Activated CD8-positive, alpha-beta memory T cell treated with anti-CD3 and anti-CD28 coated beads, Interleukin-2, amount 50 U/mL, for 48 hours (primary cell): ENCODE data around the gene HEMGN.
"Not testable (repeated sequence)": the region's sequence is repeated elsewhere in the genome, so short reads cannot be mapped to it uniquely, and the experiment has no call there.

Source experiments
- DNase-seq: peaks from one replicate; pipeline ENCODE4 v3.0.0-alpha.2; 2020

The HEMGN gene

DNA sequence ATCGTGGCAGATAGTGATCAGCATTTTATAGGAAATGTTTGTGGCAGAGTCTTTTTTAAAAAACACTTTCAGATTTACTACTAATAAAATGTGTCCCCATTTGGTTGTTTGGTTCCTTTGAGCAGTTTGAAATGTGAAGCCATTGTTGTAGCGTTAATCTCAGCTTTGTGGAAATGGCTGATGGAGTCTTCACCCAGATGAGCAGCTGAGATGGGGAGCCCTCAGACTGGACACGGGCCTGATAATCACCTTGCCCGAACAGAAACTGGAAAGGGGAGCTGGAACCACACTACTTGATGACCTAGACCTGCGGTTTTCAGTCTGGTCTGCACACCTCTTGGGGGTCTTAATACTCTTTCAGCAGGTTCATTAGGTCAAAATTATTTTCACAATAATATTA lies 24.6 kb upstream of the HEMGN start:
- DNase-seq = no peak

DNA sequence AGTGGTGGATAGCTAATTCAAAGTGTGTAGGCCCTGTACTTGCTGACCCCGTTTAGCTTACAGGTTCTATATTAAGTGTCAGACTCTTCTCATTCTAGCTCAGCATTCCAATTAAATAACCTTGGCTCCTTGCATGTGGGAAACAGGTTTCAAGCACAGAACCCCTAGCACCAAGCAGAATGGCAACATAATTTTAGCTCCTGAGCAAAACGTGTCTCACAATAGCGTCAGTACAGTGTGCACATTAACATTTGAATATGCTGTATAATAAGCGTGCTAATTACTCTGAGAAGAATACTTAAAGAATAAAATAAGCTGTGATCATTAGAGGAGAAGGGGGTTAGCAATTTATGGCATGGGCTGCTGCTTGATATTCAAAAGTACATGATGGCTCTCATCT lies 24.2 kb upstream of the HEMGN start:
- no peak for DNase-seq

DNA sequence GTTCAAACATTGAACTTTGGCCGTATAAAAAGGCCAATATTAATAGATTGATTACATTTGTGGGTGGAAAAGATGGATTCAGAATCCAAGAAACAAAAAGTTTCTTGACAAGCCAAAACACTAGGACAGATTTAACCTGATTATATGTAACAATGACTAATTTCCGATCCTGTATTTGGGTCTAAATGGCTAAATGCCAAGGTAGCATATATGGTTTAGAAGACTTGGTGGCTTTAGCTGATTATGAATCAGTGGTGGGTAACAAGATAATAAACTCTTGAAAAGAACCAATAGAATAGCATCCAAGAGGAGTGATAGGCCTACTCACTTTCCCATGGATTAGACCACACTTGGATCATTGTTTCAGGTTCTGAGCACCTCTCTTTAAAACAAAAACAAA lies 23.4 kb upstream of the HEMGN start:
- DNase-seq = no peak

DNA sequence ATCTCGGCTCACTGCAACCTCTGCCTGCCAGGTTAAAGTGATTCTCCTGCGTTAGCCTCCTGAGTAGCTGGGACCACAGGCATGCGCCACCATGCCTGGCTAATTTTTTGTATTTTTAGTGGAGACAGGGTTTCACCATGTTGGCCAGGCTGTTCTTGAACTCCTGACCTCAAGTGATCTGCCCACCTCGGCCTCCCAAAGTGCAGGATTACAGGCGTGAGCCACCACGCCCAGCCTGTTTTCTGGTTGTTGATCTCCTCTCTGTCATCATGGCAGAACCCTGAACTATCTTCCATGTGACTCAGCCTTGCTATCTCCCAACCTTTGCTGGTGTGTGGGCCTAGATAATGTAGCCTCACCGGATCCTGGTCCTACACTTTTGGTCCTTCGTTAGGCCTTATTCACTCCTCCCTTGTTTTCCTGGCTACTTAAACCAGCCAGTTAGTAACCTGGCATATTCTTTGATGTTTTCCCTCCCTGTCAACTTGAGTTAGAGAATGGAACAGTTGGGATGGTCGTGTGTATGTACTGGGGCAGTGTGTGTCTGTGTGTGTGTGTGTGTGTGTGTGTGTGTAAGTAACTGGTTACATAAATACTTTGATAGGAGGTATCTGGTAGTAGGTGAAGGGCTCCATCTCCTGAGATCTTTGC lies 22.8 kb upstream of the HEMGN start:
- DNase-seq = not testable (repeated sequence)

DNA sequence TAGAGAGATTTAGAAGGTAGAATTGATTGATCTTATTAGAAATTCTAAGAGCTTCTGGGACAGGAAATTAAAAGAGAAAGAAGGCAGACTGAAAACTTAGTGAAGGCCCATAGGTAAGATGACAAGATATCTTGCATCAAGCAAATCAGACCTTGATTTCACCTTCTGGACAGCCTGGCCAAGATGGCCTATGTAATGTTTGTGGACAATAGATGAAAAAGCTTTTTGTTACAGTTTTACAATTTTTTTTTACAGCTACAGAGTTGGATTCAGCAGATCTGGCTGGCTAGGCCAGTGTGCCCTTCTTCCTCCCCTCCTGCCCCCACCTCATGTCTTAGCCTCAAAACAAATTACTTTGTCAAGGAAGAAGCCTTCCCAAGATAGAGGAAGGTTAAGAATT lies 21.6 kb upstream of the HEMGN start:
- DNase-seq = no peak

DNA sequence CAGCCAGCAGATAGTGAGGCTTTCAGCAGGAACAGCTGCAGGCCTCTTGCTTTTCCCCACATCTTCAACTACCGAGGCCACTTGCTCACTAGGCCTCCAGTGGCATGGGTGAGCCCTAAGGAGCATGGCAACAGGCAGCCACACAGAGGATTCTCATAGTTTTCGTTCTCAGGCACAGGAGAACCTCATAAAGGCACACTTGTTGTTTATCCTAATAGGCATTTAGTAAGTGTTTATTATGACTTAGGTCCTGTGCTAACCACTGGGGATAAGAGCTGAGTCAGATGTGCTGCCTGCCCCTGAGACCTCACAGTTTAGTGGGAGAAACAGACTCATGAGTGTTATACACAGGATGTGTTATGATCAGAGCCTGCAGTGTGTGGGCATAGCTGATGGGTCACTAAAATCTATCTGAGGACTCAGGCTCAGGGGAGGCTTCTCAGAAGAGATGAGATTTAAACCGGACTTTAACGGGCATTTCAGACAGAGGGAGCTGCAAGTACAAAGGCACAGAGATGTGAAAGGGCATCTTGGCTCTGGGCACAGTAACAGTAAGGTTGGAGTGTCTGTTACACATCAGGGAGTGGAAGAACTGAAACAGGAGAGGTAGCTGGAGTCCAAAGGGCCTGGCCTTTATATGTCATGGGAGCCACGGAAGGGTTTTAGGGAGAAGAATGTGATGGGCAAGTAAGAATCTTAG lies 21.0 kb upstream of the HEMGN start:
- DNase-seq = no peak

DNA sequence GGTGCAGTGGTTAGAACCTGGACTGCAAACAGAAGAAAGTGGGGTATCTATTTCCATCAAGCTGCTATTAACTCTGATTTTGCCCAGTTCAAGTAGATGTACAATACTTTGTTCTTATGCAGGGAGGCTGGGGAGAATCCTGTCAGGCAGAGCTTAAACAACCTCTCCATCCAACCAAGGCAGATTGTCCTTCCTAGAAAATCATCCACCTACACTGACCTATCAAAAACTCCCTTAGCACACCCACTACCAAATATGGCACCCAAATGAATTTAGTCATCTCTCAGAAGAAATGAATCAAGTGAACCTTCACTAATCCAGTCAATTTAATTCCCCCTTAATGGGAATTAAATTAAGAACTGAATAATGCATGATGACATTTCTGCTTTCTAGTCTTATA lies 18.4 kb upstream of the HEMGN start:
- no peak for DNase-seq

DNA sequence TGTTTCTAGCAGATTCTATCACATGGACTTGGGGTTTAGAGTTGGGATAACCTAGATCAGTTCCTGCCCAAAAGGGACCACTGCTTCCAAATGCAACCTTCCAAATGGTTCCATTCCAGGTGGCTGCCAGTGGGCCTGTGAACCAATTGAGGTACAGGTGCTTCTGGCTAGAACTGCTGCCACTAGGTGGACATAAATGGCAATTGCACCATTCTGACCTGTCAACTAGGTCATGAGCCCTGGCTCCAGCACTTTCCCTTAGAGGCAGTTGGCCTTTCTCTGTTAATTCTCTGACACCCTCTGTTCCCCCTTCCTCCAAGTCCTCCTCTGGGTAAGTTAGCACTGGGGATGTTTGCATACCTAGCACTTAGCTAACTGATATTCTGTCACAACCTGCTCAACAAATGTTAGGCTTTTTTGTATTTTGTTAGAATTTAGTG lies 16.6 kb upstream of the HEMGN start:
- DNase-seq = peak; percentile 61

DNA sequence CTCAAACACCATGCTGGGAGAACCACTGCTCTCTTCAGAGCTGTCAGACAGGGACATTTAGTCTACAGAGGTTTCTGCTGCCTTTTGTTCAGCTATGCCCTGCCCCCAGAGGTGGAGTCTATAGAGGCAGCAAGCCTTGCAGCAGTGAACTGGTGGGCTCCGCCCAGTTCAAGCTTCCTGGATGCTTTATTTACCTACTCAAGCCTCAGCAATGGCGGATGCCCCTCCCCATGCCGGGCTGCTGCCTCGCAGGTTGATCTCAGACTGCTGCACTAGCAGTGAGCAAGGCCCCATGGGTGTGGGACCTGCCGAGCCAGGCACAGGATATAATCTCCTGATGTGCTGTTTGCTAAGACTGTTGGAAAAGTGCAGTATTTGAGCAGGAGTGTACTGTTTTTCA lies 12.9 kb upstream of the HEMGN start:
- not testable (repeated sequence) for DNase-seq

DNA sequence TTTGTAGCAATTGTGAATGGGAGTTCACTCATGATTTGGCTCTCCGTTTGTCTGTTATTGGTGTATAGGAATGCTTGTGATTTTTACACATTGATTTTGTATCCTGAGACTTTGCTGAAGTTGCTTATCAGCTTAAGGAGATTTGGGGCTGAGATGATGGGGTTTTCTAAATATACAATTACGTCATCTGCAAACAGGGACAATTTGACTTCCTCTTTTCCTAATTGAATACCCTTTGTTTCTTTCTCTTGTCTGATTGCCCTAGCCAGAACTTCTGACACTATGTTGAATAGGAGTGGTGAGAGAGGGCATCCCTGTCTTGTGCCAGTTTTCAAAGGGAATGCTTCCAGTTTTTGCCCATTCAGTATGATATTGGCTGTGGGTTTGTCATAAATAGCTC lies 9.1 kb upstream of the HEMGN start:
- not testable (repeated sequence) for DNase-seq

DNA sequence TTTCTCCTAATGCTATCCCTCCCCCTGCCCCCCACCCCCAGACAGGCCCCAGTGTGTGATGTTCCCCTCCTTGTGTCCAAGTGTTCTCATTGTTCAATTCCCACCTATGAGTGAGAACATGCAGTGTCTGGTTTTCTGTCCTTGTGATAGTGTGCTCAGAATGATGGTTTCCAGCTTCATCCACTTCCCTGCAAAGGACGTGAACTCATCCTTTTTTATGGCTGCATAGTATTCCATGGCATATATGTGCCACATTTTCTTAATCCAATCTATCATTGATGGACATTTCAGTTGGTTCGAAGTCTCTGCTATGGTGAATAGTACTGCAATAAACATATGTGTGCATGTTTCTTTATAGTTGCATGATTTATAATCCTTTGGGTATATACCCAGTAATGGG lies 7.5 kb upstream of the HEMGN start:
- DNase-seq = not testable (repeated sequence)

DNA sequence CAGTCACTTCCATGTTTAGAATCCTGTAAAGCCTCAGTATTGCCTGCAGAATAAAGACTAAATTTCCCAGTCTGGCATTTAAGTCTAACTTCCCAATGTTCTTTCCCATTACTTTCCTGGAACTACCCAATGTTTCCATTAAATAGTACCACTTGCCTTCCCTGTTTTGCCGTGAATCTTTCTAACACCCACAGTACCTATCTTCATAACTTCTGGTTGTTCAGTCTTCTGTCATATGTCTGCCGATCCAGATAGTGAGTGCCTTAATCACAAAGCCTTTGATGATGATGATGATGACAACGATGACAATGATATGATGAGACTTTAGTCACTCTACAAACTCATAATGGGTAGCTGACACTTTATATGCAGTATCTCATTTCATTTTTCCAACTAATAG lies 6.6 kb upstream of the HEMGN start:
- no peak for DNase-seq

DNA sequence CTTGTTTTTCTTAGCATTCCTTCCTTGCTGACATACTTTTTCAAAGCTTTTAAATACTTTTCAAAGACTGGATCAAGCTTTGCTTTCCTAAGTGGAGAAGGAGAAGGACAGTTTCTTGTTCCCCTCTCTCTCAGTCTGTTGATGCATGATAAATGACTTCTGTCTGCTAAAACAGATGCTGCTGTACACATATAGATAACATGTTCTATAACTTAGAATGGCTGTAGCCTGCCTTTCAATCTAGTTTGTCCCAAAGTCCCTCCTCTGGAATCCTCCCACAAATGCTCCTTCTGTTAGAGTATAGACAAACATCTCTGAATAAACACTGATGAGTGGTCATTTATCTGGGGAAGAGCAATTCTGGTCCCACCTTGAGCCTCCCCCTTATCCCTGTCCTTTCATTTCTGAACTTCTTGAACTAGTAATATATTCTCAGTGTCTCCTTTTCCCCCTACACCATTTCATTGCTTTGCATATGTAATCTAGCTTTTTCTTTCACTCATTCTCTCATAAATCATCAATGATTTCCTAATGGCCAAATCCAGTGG lies 5.4 kb upstream of the HEMGN start:
- no peak for DNase-seq

DNA sequence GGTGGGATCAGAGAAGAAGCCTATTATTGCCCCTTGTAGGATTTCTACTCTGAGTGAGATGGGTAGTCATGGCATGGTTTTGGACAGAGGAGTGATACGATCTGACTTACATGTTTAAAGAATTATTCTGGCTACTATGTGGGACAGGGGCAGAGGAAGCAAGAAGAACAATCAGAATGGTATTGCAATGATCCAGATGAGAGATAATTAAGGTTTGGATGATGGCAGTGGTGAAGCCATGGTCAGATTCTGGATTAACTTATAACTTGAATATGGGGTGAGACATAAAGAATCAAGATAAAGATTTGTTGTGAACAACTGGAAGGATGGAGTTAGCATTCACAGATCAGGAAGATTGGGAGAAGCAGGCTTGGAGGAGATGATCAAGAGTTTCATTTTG lies 3.4 kb upstream of the HEMGN start:
- no peak for DNase-seq

DNA sequence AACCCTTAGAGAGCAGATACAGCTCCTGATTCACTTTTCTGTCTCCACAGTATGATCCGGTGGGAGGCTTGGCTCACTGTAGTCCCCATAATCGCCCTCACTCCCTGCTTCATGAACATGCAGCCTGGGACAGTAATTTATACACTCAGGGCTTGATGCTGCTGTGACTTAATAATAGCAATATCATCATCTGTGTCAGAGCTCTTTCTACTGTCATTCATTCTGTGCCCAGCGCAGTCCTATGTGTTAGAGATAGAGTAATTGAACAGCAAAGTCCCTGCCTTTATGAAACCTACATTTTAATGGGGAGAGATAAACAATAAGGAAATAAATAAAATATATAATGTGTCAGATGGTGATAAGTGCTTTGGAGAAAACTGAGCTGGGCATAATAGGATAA lies 2.8 kb upstream of the HEMGN start:
- no peak for DNase-seq

DNA sequence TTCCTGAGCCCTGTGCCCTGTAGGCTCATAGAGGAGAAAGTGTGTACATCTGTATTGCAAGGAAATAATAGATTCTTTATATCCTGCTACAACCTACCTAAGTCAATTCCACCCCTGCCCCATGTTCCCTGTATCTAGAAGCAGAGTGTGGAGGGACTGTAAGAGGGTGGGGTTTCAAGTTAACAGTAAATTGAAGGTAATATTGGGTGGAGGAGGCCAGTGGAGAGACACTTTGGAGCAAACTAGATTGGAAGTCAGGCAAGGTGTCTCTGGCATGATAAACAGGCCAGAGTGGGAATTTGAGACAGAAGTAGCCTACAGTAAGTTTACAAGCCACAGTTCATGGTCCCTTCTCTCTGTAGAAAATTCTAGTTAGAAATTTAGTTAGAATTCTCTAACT lies 2.3 kb upstream of the HEMGN start:
- no peak for DNase-seq

DNA sequence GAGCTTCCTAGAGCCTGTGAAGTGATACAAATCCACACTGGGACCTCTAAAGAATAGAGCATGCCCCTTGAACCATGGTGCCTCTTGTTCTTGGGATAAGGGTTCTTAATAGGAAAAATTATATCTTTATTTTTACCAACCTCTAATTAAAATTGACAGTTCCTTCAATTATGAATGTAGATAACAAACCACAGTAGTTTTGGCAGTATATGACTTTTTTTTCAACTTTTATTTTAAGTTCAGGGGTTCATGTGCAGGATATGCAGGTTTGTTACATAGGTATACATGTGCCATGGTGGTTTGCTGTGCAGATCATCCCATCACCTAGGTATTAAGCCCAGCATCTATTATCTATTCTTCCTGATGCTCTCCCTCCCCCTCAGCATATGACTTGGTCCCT lies 974 bp downstream of the HEMGN start:
- DNase-seq = no peak

DNA sequence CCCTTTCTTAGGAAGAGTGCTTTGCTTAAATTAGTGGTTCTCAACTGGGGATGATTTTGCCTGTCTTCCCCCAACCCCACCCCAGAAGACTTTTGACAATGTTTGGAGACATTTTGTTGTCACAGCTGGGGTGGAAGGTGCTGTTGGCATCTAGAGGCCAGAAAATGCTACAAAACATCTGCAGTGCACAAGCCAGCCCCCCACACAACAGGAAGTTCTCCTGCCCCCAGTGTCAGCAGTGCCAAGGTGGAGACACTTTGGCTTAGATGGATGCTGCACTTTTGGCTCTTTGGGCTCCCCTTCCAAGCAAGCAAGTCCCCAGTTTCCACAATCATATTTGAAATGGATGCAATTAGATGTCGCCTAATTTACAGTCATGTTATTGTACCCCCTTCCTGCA lies 2.7 kb downstream of the HEMGN start:
- no peak for DNase-seq

DNA sequence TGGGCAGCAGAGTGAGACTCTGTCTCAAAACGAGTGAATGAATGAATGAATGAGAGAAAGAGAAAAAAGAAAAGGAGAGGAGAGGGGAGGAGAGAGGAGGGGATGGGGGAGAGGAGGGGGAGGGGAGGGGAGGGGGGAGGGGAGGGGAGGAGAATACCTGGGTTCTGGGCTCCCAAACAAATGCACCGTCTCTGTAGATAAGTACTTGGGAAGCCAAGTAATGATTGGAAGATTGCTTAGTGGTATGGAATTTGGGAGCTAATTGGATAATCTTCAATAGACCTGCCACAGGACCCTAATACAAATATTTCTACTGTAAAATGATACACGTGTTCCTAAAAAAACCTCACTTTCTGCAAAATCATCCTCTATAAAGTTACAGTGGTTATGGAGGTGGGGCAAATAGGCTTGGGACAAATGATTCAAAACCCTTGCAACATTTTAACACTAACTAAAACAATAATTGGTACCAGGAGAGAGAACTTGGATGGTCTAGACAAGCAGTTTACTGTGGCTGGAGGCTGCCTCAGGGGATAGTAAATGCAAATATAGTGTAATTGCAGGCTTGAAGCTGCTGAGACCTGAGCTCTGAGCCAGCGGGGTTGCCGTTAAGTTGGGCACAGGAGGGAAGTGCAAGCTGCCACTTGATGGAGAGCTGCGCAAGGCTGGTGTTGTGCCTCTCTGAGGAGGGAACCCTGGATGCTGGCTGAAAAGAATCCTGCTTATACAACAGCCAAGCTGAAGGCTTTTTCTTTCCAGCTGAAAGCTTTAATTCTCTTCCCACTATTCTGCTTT lies 3.5 kb downstream of the HEMGN start:
- no peak for DNase-seq

DNA sequence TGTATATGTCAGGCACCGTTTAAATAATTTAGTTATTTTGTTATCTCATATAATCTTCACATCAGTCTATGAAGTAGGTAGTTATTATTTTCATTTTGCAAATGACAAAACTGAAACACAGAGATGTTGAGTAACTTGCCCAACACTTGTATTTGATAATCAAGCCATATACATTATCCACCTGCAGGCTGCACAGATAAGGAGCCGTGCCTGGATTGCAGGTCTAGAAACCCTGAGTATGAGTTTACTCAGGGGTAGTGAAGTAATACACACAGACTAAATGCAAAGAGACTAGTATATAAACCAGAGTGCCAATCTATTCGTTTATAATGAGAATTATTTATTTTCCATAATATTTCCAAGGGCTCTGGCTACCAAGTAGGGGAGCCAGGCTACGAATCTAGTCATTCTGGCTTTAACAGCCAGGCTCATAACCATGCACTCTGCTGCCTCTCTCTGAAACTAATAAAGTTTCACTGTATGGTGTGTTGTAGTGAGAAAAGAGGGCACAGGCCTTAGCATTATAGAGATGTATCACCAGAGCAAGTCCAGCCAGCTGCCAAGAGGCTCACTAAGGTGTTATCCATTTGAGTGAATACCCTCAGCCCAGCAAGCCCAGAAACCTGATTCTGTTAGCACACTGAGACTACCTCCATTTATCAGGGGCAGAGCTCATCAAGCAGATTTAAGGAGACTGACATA lies 4.5 kb downstream of the HEMGN start:
- no peak for DNase-seq

DNA sequence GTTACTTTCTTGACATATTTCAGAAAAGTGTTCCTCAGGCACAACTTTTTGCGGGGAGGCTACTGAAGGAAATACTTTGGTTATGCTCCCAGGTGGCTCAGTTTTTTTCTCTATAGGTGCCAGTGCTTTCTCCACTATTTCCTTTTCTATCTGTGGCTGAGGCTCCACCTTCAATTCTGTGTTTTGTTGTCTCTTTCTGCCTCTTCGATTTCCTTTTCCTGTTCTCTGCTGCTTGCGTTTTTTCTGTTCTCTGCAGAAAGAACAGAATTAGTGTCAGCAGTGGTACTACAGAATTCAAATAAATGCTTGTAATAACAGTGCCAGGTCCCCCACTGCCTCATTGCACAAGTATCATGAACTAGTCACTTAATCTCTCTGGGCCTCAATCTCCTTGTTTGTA lies 7.0 kb downstream of the HEMGN start:
- no peak for DNase-seq

DNA sequence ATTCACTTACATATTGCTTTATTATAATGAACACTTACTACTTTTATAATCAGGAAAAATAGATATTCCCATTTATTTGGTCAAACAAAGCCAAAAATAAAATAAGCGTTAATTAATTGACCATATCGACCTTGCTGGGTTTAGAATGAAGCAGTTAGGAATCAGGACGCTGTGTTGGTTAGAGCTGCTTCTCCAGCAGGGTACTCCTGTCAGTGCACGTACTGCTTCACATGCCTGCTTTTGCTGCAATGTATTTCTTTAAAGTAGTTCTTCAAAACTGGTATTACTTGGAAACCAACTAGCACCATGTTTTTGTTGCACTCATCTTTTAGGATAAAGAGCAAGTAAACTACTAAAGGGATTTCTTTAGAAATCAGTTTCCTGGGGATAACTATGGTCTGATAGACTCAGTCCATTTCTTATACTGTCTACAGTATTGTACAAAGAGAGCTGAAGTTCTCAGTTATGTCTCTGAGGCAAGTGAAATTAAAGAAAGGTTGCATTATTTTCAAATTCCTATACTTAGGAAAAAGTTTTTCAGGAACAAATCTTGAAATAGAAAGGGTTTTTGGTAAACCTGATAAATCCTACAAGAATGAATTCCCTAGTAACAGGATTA lies 8.9 kb downstream of the HEMGN start:
- no peak for DNase-seq
